Measurements from ENCODE around the gene OSBPL9. TPM values are rescaled to one million over a fixed set of nuclear protein-coding genes. Genes with fewer than 3 reads are reported as not detected.

The OSBPL9 gene
- total RNA-seq: 100 to 1,000 TPM in 1 of 2 donors, 10 to 100 TPM in 1; 94.1 to 114 TPM

GRCh38 chr1:51616903-51617708, at the start of gene OSBPL9:
Gene OSBPL9 (plus strand): TSS chr1:51617092. CDS start chr1:51617111, 19 bp downstream.
- H3K9me3 ChIP-seq: no peaks in the 10 kb centered on the region
- ATAC-seq (ENCODE audit: insufficient number of reproducible peaks, low FRiP score, low read depth): peak; percentile 77
- no peak for TF ChIP-seq CTCF (IDR thresholded peaks at IDR 0.05)
- H3K4me1 ChIP-seq (ENCODE audit: control insufficient read depth in 1 of 2, low read depth in 2 of 2): peaks cover 35 to 36% of the 10 kb centered on the region in 2 donors
- no peaks in the 10 kb centered on the region for H3K36me3 ChIP-seq
- no peaks in the 10 kb centered on the region for H3K27me3 ChIP-seq (replicated peaks; ENCODE audit: insufficient read depth)
- H3K4me3 ChIP-seq: peak within 1 kb of the TSS; percentile 100
- DNase-seq (ENCODE audit: low spot score): peak; percentile 81
- H3K27ac ChIP-seq: peak within 1 kb of the TSS; percentile 92 to 98

- Histone ChIP-seq H3K9me3 (no peaks in the 10 kb centered on the region), H3K4me3 (no peak overlapping the region), H3K27me3 (replicated peaks; ENCODE audit: insufficient read depth) (no peaks in the 10 kb centered on the region), H3K27ac (peak overlapping the region in 1 of 2 donors; percentile 43), H3K4me1 (ENCODE audit: control insufficient read depth in 1 of 2, low read depth in 2 of 2) (peaks cover 19 to 69% of the 10 kb centered on the region in 2 donors), H3K36me3 (no peaks in the 10 kb centered on the region)
- TF ChIP-seq CTCF (IDR thresholded peaks at IDR 0.05): no peak
- DNase-seq (ENCODE audit: low spot score): no peak
- no peak for ATAC-seq (ENCODE audit: insufficient number of reproducible peaks, low FRiP score, low read depth)
These were observed 49.2 kb upstream of the OSBPL9 start for GRCh38 chr1:51567653-51568052.

- DNase-seq (ENCODE audit: low spot score) (no peak), ATAC-seq (ENCODE audit: insufficient number of reproducible peaks, low FRiP score, low read depth) (no peak)
- Histone ChIP-seq H3K4me1 (ENCODE audit: control insufficient read depth in 1 of 2, low read depth in 2 of 2) (peaks cover 14 to 62% of the 10 kb centered on the region in 2 donors), H3K27me3 (replicated peaks; ENCODE audit: insufficient read depth) (no peaks in the 10 kb centered on the region), H3K27ac (peak overlapping the region in 1 of 2 donors; percentile 43), H3K4me3 (no peak overlapping the region), H3K9me3 (no peaks in the 10 kb centered on the region), H3K36me3 (no peaks in the 10 kb centered on the region)
- TF ChIP-seq CTCF (IDR thresholded peaks at IDR 0.05): no peak
These were observed 48.5 kb upstream of the OSBPL9 start for GRCh38 chr1:51568231-51568935.

GRCh38 chr1:51569284-51570062, 47.4 kb upstream of the OSBPL9 start:
- no peaks in the 10 kb centered on the region for H3K36me3 ChIP-seq
- ATAC-seq (ENCODE audit: insufficient number of reproducible peaks, low FRiP score, low read depth): no peak
- H3K27me3 ChIP-seq (replicated peaks; ENCODE audit: insufficient read depth): no peaks in the 10 kb centered on the region
- no peak overlapping the region for H3K4me3 ChIP-seq
- H3K9me3 ChIP-seq: no peaks in the 10 kb centered on the region
- H3K27ac ChIP-seq: no peak overlapping the region
- TF ChIP-seq CTCF (IDR thresholded peaks at IDR 0.05): no peak
- DNase-seq (ENCODE audit: low spot score): no peak
- H3K4me1 ChIP-seq (ENCODE audit: control insufficient read depth in 1 of 2, low read depth in 2 of 2): peaks cover 11 to 55% of the 10 kb centered on the region in 2 donors
